ENCODE measurements around the gene YIPF1. TPM values are rescaled to one million over a fixed set of nuclear protein-coding genes. Genes with fewer than 3 reads are reported as not detected.

YIPF1 gene
- total RNA-seq, 1 donor, result 31.1 TPM

DNA sequence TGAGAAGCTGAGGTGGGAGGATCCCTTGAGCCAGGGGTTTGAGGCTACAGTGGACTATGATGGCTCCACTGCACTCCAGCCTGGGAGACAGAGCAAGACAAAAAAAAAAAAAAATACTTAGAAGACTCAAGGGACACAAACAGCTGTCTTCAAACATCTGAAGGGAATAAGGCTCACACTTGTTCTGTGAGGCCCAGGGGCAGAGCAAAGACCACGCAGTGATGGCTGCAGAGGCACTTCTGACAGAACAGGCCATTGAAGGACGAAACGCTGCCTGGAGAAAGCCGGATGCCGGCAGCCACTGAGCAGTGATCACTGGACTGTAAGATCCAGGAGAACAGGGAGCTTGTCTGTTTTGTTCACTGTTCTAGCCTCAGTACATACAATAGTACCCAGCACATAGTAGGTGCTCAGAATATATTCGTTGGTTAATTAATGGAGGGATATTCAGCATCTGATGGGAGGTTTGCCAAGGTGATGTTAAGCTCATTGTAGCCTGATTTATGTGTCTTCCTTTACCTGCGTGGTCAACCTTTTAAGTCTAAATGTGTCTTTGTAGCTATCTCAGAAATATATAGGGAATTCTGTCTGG, 39.4 kb downstream of the YIPF1 start:
- no peak for DNase-seq (ENCODE audit: low read depth)
- TF ChIP-seq, protein P1, sequence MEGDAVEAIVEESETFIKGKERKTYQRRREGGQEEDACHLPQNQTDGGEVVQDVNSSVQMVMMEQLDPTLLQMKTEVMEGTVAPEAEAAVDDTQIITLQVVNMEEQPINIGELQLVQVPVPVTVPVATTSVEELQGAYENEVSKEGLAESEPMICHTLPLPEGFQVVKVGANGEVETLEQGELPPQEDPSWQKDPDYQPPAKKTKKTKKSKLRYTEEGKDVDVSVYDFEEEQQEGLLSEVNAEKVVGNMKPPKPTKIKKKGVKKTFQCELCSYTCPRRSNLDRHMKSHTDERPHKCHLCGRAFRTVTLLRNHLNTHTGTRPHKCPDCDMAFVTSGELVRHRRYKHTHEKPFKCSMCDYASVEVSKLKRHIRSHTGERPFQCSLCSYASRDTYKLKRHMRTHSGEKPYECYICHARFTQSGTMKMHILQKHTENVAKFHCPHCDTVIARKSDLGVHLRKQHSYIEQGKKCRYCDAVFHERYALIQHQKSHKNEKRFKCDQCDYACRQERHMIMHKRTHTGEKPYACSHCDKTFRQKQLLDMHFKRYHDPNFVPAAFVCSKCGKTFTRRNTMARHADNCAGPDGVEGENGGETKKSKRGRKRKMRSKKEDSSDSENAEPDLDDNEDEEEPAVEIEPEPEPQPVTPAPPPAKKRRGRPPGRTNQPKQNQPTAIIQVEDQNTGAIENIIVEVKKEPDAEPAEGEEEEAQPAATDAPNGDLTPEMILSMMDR (IDR thresholded peaks at IDR 0.05; ENCODE audit: insufficient read depth, low read depth, low read length), result no peak
- no peak overlapping the region for H3K4me3 ChIP-seq (ENCODE audit: low read depth, low read length)

DNA sequence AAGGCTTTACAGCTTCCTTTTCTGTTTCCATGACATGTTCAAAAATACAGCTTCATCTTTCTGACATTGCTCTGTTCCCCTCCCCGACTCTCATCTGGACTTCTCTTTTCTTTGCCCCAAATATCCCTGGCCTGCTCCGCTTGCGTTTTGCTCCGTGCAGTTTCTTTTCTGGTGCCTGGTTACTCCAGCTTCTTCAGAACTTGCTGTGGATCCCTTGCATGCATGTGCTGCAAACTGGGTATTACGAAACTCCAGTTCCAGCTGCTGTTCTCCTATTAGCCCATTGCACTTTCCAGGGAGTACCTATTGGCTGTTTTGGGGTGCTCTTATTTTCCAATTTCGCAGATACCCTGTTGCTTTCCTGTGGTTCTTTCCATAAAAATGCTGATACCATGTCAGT, 41.6 kb downstream of the YIPF1 start:
- DNase-seq (ENCODE audit: low read depth), result peak; percentile 36
- H3K4me3 ChIP-seq (ENCODE audit: low read depth, low read length), result no peak overlapping the region
- TF ChIP-seq, protein P1 (IDR thresholded peaks at IDR 0.05; ENCODE audit: insufficient read depth, low read depth, low read length), result no peak

DNA sequence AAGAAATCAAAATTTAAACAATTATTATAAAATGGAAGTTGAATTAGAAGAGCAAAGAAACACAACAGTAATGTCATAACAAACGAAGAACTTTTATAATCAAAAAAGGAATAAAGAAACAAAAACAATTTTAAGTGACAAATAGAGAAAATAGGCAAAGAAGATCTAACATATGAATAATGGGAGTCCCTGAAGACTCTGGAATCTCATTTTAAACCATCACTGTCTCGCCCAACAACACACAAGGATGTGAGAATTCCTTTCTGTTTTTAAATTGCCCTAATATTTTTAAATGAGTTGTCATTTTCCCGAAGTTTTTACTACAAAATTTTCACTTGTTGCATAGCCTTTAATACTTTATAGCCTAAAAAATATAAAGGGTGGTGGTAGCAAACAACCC, 47.2 kb downstream of the YIPF1 start:
- TF ChIP-seq, protein P1 (IDR thresholded peaks at IDR 0.05; ENCODE audit: insufficient read depth, low read depth, low read length), result no peak
- DNase-seq (ENCODE audit: low read depth), result no peak
- H3K4me3 ChIP-seq (ENCODE audit: low read depth, low read length), result no peak overlapping the region

DNA sequence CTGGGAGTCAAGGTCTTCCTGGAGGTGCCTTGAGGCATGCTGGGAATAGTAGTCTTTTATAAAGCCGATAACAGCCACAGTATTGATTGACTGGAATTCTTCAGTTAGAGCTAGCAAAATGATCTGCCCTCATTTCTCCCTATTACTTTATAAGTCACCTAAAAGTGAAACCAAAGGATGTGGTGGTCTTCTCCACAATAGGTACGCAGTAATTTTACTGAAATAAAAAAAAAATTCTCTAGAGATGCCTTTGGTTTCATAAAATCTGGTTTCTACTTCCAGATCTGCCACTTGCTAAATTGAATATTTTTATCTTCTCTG, 51.0 kb downstream of the YIPF1 start:
- TF ChIP-seq, protein P1 (IDR thresholded peaks at IDR 0.05; ENCODE audit: insufficient read depth, low read depth, low read length), result no peak
- DNase-seq (ENCODE audit: low read depth), result no peak
- peak overlapping the region; percentile 90 for H3K4me3 ChIP-seq (ENCODE audit: low read depth, low read length)

DNA sequence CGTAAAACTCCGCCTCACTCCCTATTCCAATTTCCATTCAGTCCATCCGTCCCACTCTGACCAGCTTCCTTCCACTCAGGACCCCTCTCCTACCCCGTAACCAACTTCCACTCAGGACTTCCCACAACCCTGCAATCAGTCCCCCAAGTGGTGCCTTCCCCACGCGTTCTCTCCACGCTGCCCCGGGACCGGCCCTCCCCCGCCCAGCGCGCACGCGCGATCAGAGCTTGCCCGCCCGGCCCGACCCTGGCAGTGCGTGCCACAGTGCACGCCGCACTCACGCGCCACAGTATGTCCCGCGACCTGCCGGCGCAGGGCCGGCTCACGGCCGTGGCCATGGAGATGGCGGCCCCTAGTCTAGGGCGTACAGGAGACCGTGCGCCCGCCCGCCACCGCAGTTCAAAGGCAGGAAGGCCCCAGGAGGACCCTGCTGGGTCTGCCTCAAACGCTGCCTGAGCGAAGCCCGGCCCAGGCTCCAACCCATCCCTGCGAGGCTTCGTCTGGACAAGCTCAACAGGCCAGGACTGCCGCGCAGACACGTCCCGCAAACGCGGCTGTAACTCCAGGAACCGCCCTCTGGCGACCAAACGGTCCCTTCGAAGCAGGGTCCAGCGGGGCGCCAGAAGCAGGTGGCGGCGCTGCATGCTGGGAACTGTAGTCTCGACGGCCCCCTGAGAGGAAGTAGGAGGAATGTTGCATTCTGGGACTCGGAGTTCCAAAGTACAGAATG, 51.5 kb downstream of the YIPF1 start, which contains the start of gene NDC1:
Gene NDC1, minus strand, starts transcription at position 373 of the 730 bp plus-strand sequence. Its CDS starts 35 bp downstream, at position 338.
- DNase-seq (ENCODE audit: low read depth), result peak; percentile 93
- H3K4me3 ChIP-seq (ENCODE audit: low read depth, low read length), result peak within 1 kb of the TSS; percentile 90
- TF ChIP-seq, protein P1 (IDR thresholded peaks at IDR 0.05; ENCODE audit: insufficient read depth, low read depth, low read length), result peak; percentile 20

DNA sequence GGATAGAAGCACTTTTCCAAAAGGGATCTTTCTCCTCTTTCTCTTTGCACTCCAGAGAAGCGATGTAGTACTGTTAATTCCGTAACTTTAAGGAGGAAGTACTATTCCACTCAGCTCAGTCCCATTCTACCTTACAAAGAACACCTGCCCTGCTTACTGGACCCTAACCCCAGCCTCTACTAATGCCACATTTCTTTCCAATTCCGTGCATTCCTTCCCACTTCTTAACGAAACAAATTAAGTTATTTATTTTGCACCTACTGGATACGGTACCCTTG, 52.0 kb downstream of the YIPF1 start:
- peak; percentile 14 for DNase-seq (ENCODE audit: low read depth)
- H3K4me3 ChIP-seq (ENCODE audit: low read depth, low read length), result peak overlapping the region; percentile 90
- TF ChIP-seq, protein P1 (IDR thresholded peaks at IDR 0.05; ENCODE audit: insufficient read depth, low read depth, low read length), result no peak

DNA sequence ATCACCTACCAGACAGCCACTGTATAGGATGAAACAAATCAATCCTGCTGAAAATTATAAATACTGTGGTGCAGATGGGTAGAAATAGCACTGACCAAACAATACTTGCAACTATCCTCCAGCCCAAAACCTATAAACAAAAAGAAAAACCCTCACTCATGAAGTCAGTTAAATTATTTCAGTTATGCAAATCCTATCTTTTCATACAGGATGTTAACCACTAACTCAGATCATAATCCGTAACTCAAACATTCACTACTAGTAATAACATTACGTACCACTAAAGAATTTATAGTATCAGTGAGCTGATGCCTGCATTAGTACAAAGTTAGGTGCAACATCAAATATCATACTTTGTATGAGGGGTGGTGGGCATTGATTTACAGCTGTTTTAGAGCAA, 54.1 kb downstream of the YIPF1 start:
- DNase-seq (ENCODE audit: low read depth), result peak; percentile 58
- no peak overlapping the region for H3K4me3 ChIP-seq (ENCODE audit: low read depth, low read length)
- TF ChIP-seq, protein P1 (IDR thresholded peaks at IDR 0.05; ENCODE audit: insufficient read depth, low read depth, low read length), result no peak

All from fibroblast of villous mesenchyme (primary cell).